OCI-LY7 (cell line): ENCODE results near the gene PADI3.

Experiments used
- EZH2phosphoT487 ChIP-seq: fragments of 200-600 bp; sonication (generic); IDR thresholded peaks from 2 replicates; pipeline ENCODE4 v1.6.1; 2018; ENCODE audit warnings: low read depth, borderline replicate concordance, mild to moderate bottlenecking, mixed run types, antibody characterized with exemption, low read length, moderate library complexity, mixed read lengths
- TF ChIP-seq, protein P1 (sequence below): fragments of 200-600 bp; sonication (generic); conservative IDR thresholded peaks from 2 replicates; pipeline ENCODE4 v1.5.1; 2014; ENCODE audit warnings: mild to moderate bottlenecking, antibody characterized with exemption, low read length, moderate library complexity, mixed read lengths

DNA sequence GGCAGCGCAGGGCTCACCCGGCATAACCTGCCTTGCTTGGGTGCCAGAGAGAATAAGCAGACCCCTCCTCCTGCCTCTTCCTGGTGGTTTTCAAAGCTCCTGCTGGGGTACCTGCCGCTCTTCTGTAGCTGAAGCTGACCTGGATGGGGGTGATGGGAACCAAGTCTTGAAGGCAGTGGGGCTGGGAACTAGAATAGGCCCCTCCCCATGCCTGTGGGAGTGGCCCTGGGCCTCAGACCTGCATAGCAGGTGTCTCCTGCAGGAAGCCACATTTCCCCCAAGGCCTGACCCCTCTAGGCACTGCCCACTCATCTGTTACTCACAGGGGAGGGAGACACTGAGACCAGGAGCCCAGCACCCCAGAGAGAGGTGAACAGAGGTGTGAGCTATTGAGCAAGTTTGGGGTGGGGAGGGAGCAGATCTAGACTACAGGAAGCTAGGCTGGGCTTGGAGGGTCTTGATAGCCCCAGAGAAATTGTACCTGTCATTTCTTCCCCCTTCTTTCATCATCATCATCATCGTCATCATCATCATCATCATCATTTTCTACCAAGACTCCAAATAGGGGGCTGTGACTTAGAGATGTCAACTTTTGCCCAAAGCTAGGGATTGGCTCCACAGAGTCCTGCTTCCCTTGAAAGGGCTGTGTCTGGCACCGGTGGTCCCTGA, 33.9 kb upstream of the PADI3 start:
- TF ChIP-seq, protein P1, sequence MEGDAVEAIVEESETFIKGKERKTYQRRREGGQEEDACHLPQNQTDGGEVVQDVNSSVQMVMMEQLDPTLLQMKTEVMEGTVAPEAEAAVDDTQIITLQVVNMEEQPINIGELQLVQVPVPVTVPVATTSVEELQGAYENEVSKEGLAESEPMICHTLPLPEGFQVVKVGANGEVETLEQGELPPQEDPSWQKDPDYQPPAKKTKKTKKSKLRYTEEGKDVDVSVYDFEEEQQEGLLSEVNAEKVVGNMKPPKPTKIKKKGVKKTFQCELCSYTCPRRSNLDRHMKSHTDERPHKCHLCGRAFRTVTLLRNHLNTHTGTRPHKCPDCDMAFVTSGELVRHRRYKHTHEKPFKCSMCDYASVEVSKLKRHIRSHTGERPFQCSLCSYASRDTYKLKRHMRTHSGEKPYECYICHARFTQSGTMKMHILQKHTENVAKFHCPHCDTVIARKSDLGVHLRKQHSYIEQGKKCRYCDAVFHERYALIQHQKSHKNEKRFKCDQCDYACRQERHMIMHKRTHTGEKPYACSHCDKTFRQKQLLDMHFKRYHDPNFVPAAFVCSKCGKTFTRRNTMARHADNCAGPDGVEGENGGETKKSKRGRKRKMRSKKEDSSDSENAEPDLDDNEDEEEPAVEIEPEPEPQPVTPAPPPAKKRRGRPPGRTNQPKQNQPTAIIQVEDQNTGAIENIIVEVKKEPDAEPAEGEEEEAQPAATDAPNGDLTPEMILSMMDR, result no peak
- no peak for TF ChIP-seq EZH2phosphoT487
